Thoracic aorta (tissue), 2 donors: ENCODE data around the gene MAP4K1. TPM values are rescaled to one million over a fixed set of nuclear protein-coding genes. Genes with fewer than 3 reads are reported as not detected.

Experiments
- ATAC-seq: fragments of 150-250 bp; one replicate; pipeline ENCODE4 v1.8.0; 2017; ENCODE audit warnings: low read depth; ENCODE audit not compliant: insufficient number of reproducible peaks, low FRiP score
- DNase-seq: peaks from one replicate; pipeline ENCODE4 v3.0.0-alpha.2; 2020; ENCODE audit warnings: low spot score
- H3K27ac ChIP-seq, 2 donors: fragments of 200-600 bp; sonication (generic); 1 replicate in 1 of 2; 2 replicates in 1 of 2; pipeline ENCODE4 v1.5.1; 2016; ENCODE audit warnings: mild to moderate bottlenecking in 2 of 2, moderate library complexity in 2 of 2
- H3K27me3 ChIP-seq: fragments of 200-600 bp; sonication (generic); replicated peaks from 2 replicates; pipeline ENCODE4 v1.6.0; 2016; ENCODE audit warnings: mild to moderate bottlenecking; ENCODE audit not compliant: insufficient read depth
- H3K36me3 ChIP-seq: fragments of 200-600 bp; sonication (generic); one replicate; pipeline ENCODE4 v1.5.1; 2016
- H3K4me1 ChIP-seq, 2 donors: fragments of 200-600 bp; sonication (generic); 1 replicate in 1 of 2; 2 replicates in 1 of 2; pipeline versions ENCODE4 v1.5.1 to v1.6.0; 2016; ENCODE audit warnings: low read depth in 2 of 2, mild to moderate bottlenecking in 1 of 2; ENCODE audit not compliant: control insufficient read depth in 1 of 2
- H3K4me3 ChIP-seq: fragments of 200-600 bp; sonication (generic); 2 replicates; pipeline ENCODE4 v1.5.1; 2016; ENCODE audit warnings: mild to moderate bottlenecking
- H3K9me3 ChIP-seq: fragments of 200-600 bp; sonication (generic); 2 replicates; pipeline ENCODE4 v1.5.1; 2016
- total RNA-seq, 2 donors: library from RNA; depleted of rRNA; stranded (reverse); fragments of >200 nt; gene quantifications; one replicate each; pipeline versions ENCODE4 v1.1.0 to v1.2.3, GENCODE V29; 2016
- TF ChIP-seq, protein P1 (sequence below): fragments of 200-600 bp; sonication (generic); IDR thresholded peaks from one replicate; pipeline ENCODE4 v1.5.1; 2019; ENCODE audit warnings: antibody characterized with exemption

The MAP4K1 gene
- total RNA-seq, 2 donors from 2014 or later = 4.6 to 33.7 TPM

DNA sequence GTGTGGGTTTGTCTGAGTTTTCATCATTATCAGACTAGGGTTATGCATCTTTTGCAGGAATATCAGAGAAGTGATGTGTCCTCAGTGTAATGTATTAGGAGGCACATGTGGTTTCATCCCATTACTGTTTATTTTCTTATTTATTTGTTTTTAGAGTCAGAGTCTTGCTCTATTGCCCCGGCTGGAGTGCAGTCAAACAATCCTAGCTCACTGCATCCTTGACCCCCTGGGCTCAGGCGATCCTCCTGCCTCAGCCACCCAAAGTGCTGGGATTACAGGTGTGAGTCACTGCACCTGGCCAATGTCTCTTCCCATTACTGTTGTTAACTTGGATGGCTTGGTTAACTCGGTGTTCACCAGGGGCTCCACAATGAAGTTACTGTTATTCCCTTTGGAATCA is 67.4 kb downstream of the MAP4K1 start:
- TF ChIP-seq, protein P1, sequence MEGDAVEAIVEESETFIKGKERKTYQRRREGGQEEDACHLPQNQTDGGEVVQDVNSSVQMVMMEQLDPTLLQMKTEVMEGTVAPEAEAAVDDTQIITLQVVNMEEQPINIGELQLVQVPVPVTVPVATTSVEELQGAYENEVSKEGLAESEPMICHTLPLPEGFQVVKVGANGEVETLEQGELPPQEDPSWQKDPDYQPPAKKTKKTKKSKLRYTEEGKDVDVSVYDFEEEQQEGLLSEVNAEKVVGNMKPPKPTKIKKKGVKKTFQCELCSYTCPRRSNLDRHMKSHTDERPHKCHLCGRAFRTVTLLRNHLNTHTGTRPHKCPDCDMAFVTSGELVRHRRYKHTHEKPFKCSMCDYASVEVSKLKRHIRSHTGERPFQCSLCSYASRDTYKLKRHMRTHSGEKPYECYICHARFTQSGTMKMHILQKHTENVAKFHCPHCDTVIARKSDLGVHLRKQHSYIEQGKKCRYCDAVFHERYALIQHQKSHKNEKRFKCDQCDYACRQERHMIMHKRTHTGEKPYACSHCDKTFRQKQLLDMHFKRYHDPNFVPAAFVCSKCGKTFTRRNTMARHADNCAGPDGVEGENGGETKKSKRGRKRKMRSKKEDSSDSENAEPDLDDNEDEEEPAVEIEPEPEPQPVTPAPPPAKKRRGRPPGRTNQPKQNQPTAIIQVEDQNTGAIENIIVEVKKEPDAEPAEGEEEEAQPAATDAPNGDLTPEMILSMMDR = no peak
- Histone ChIP-seq H3K4me3 (no peak overlapping the region), H3K27me3 (no peaks in the 10 kb centered on the region), H3K36me3 (no peaks in the 10 kb centered on the region), H3K4me1 (no peaks in the 10 kb centered on the region), H3K27ac (no peak overlapping the region), H3K9me3 (no peaks in the 10 kb centered on the region)
- no peak for DNase-seq
- ATAC-seq = no peak

DNA sequence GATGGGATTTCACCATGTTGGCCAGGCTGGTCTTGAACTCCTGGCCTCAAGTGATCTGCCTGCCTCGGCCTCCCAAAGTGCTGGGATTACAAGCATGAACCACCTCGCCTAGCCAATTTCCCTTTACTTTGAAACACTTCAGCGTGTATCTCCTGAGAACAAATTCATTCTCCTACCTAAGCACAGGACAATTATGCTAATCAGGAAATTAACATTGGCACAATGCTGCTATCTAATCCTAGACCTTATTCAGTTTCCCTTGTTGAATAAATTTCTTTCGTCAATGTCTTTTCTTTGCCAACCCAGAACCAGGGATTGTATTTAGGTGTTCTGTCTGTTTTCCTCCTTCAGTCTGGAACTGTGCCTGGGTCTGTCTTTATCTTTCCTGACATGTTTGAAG is 67.8 kb downstream of the MAP4K1 start:
- peaks cover 0 to 1% of the 10 kb centered on the region in 2 donors for H3K4me1 ChIP-seq
- H3K36me3 ChIP-seq = no peaks in the 10 kb centered on the region
- H3K9me3 ChIP-seq = no peaks in the 10 kb centered on the region
- no peak for DNase-seq
- H3K4me3 ChIP-seq = no peak overlapping the region
- no peak for ATAC-seq
- H3K27ac ChIP-seq = no peak overlapping the region
- no peaks in the 10 kb centered on the region for H3K27me3 ChIP-seq
- TF ChIP-seq, protein P1 = no peak

DNA sequence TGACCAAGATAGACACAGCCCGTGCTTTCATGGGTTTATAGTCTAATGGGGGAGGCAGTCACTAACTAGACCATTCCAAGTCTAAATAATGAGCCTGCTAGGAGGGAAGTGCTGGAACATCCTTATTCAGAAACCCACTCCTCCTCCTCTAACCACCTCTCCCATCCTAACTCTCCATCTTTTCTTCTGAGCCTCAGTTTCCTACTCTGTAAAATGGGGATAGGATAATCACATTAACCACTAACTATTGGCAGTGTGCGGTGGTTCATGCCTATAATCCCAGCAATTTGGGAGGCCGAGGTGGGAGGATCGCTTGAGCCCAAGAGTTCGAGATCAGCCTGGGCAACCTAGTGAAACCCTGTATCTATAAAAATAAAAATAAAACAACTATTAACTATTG is 68.7 kb downstream of the MAP4K1 start:
- no peak overlapping the region for H3K27ac ChIP-seq
- H3K27me3 ChIP-seq = no peaks in the 10 kb centered on the region
- TF ChIP-seq, protein P1 = no peak
- DNase-seq (no peak), ATAC-seq (no peak)
- no peaks in the 10 kb centered on the region for H3K9me3 ChIP-seq
- H3K4me1 ChIP-seq = peaks cover 0 to 10% of the 10 kb centered on the region in 2 donors
- H3K4me3 ChIP-seq = no peak overlapping the region
- no peaks in the 10 kb centered on the region for H3K36me3 ChIP-seq

DNA sequence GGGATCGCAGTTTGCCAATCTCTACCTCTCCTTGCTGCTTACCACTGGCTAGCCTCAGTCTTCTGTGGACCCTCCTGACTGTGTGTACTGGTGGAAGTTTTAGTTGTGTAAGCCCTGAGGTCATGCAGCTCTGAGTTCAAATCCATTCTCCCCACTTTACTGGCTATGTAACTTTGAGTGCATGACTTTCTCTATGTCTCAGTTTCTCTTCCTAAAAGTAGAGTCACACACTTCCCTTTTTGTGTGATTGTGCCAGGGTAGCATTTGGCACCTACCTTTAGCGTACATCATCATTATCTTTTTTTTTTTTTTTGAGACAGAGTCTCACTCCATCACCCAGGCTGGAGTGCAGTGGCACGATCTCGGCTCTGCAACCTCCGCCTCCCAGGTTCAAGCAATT is 70.3 kb downstream of the MAP4K1 start:
- ATAC-seq = no peak
- Histone ChIP-seq H3K4me3 (no peak overlapping the region), H3K27ac (no peak overlapping the region), H3K36me3 (no peaks in the 10 kb centered on the region), H3K4me1 (peaks cover 0 to 14% of the 10 kb centered on the region in 2 donors), H3K9me3 (no peaks in the 10 kb centered on the region), H3K27me3 (no peaks in the 10 kb centered on the region)
- no peak for DNase-seq
- TF ChIP-seq, protein P1 = no peak

DNA sequence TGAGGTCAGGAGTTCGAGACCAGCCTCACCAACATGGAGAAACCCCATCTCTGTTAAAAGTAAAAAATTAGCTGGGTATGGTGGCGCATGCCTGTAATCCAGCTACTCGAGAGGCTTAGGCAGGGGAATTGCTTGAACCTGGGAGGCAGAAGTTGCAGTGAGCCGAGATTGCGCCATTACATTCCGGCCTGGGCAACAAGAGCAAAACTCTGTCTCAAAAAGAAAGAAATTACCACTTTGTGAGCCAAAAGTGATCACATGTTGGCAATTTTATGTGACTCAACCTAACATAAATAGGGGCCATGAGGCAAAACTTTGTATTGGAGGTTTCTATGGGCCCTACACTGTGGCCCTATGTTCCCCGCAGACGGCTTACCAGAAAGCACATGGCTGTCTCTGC is 72.2 kb downstream of the MAP4K1 start:
- Histone ChIP-seq H3K4me3 (no peak overlapping the region), H3K36me3 (no peaks in the 10 kb centered on the region), H3K27ac (no peak overlapping the region), H3K9me3 (no peaks in the 10 kb centered on the region), H3K27me3 (no peaks in the 10 kb centered on the region), H3K4me1 (peaks cover 0 to 14% of the 10 kb centered on the region in 2 donors)
- DNase-seq (no peak), ATAC-seq (no peak)
- TF ChIP-seq, protein P1 = no peak
